ENCODE results near the gene AKR1B1.

GRCh38 chr7:134478707-134479106 is 19.8 kb upstream of the AKR1B1 start:
- TF ChIP-seq CTCF (IDR thresholded peaks at IDR 0.05) (peak in 1 of 4 experiments; percentile 3), POLR2A (IDR thresholded peaks at IDR 0.05) (no peak), POLR2AphosphoS5 (IDR thresholded peaks at IDR 0.05) (no peak)

Measured in prostate gland (tissue), 2 donors.